Activated naive CD8-positive, alpha-beta T cell treated with anti-CD3 and anti-CD28 coated beads for 36 hours (primary cell): ENCODE data around the gene SLC25A22. TPM values are rescaled to one million over a fixed set of nuclear protein-coding genes. Genes with fewer than 3 reads are reported as not detected.
A peak's percentile ranks its signal among the peaks of the same experiment; 100 is the strongest.

Source experiments
- DNase-seq: peaks from one replicate; pipeline ENCODE4 v3.0.0; 2021
- H3K27ac Mint-ChIP-seq: one replicate; pipeline ENCODE4 v1.8.0; 2022; ENCODE audit warnings: mild to moderate bottlenecking, moderate library complexity, mixed read lengths
- H3K27me3 Mint-ChIP-seq: one replicate; pipeline ENCODE4 v1.8.0; 2022; ENCODE audit warnings: mild to moderate bottlenecking, mixed read lengths
- H3K36me3 Mint-ChIP-seq: one replicate; pipeline ENCODE4 v1.8.0; 2021; ENCODE audit warnings: mild to moderate bottlenecking, mixed read lengths
- H3K4me1 Mint-ChIP-seq: one replicate; pipeline ENCODE4 v1.8.0; 2021; ENCODE audit warnings: mixed read lengths
- H3K4me3 Mint-ChIP-seq: one replicate; pipeline ENCODE4 v1.8.0; 2022; ENCODE audit warnings: mild to moderate bottlenecking, moderate library complexity, mixed read lengths
- H3K9me3 Mint-ChIP-seq: one replicate; pipeline ENCODE4 v1.8.0; 2022; ENCODE audit warnings: mixed read lengths
- total RNA-seq, 2 experiments: library from RNA; stranded (reverse); gene quantifications; one replicate each; pipeline ENCODE4 v1.2.3, GENCODE V29; 2021

SLC25A22 gene
- total RNA-seq, 2 experiments from 2014 or later: 54.4 to 56.5 TPM

DNA sequence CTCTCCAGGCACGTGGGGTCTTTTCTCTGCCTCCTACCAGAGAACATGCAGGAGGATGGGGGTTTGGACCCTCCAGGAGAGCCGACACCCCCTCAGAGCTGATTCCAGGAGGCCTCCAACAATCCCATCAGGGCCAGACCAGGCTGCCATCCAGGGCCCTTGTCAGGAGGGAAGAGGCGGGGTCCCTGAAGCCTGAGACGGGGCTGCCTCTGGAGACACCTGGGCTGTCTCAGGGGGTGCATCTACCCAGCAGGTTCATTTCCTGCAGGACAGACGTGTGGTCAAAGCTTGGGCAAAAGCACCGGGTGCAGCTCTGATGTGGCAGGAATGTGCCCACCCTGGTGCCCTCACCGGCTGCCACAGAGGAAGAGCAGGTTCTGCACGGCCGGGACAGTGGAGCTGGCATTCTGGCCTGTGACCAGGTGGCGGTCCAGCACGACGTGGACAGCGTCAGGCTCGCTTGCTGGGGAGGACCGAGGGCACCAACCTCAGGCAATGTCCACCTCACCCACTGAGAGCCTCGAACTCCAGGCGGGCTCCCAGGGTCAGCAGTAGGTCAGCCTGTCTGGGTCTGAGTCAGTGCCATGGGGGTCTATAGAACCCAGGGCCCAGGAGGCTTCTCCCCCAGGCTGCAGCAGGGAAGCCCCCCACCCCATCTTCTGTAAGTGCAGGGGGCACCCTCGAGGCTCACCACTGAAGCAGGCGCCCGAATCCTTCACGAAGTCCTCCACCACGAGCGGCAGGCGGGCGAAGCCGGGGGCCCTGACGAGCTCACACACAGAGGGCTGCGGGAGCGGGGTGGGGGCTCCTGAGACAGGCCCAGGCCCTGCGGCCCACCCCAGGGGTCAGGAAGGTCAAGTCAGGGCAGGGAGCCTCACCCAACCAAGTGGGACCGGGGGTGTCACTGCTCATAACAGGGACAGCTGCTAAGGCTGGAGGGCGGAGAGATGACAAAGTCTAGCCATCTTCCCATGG is 27.2 kb downstream of the SLC25A22 start:
- H3K4me3 Mint-ChIP-seq: no peak overlapping the region
- no peak for DNase-seq
- peaks cover 8% of the 10 kb centered on the region for H3K36me3 Mint-ChIP-seq
- H3K9me3 Mint-ChIP-seq: no peaks in the 10 kb centered on the region
- peaks cover 12% of the 10 kb centered on the region for H3K4me1 Mint-ChIP-seq
- H3K27ac Mint-ChIP-seq: no peak overlapping the region
- H3K27me3 Mint-ChIP-seq: no peaks in the 10 kb centered on the region

DNA sequence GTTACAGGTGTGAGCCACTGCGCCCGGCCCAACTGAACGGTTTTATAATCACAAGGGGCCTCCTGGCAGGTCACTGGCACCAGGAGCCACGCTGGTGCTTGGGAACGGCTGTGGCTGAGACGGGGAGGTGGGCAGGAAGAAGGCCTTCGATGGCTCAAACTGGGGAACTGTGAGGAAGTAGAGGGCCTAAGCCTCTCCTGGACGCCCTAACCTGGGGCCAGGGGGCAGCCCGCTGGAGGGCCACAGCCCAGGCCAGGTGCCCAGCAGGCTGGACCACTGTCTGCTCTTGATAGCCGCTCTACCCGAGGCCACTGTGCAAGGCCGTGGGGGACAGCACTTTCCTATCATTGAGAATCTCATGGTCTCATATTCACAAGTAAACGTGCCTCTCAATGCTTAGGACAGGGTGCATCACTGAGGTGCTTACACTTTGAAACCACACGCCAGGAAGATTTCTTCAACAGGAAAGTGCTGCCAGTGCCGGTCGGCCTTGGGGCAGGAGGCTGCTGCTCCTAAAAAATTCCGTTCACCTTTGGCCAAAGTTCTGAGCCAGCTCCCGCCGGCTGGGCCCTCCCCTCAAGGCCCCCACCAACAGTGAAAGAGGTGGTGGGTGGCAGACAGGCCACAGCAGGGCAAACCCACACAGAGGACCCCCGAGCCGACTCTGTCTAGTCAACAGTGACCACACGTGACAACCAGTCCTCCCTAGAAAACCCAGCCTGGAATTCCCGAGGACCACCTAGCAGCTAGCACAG is 28.0 kb downstream of the SLC25A22 start:
- Mint-ChIP-seq H3K27me3 (no peaks in the 10 kb centered on the region), H3K4me1 (peaks cover 8% of the 10 kb centered on the region), H3K9me3 (no peaks in the 10 kb centered on the region), H3K4me3 (no peak overlapping the region), H3K36me3 (peaks cover 4% of the 10 kb centered on the region), H3K27ac (no peak overlapping the region)
- no peak for DNase-seq

DNA sequence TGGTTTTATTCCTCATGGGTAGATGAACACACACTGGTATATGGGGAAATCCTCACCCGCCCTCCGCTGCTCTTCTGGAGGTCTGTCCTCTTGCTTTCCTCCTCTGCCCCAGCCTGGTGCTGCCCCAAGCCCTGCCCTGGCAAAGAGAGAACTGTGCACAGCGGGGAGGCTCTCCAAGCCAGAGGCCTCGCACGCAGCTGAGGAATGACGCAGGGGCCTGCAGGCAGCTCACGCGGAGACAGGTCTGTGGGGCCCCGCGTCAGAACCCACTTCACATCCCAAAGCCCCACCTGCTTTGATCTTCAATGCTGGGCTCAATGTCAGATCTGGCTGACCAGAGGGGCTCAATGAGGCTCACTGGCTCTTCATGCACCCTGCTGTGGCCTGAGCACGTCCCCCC is 30.8 kb downstream of the SLC25A22 start:
- Mint-ChIP-seq H3K4me3 (no peak overlapping the region), H3K27ac (no peak overlapping the region), H3K27me3 (no peaks in the 10 kb centered on the region), H3K4me1 (peaks cover 4% of the 10 kb centered on the region), H3K9me3 (no peaks in the 10 kb centered on the region), H3K36me3 (peaks cover 8% of the 10 kb centered on the region)
- no peak for DNase-seq

DNA sequence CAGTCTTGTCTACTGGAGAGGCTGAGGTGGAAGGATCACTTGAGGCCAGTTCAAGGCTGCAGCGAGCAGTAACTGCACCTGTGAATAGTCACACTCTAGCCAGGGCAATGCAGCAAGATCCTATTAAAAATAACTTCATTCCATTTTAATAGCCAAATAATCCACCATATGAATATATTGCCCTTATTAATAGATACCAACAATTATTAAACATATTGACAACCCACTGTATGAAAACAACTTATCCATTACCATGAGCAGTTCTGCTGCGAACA is 31.2 kb downstream of the SLC25A22 start:
- H3K4me3 Mint-ChIP-seq: no peak overlapping the region
- no peaks in the 10 kb centered on the region for H3K9me3 Mint-ChIP-seq
- no peak for DNase-seq
- no peaks in the 10 kb centered on the region for H3K27me3 Mint-ChIP-seq
- peaks cover 8% of the 10 kb centered on the region for H3K36me3 Mint-ChIP-seq
- peaks cover 4% of the 10 kb centered on the region for H3K4me1 Mint-ChIP-seq
- no peak overlapping the region for H3K27ac Mint-ChIP-seq

DNA sequence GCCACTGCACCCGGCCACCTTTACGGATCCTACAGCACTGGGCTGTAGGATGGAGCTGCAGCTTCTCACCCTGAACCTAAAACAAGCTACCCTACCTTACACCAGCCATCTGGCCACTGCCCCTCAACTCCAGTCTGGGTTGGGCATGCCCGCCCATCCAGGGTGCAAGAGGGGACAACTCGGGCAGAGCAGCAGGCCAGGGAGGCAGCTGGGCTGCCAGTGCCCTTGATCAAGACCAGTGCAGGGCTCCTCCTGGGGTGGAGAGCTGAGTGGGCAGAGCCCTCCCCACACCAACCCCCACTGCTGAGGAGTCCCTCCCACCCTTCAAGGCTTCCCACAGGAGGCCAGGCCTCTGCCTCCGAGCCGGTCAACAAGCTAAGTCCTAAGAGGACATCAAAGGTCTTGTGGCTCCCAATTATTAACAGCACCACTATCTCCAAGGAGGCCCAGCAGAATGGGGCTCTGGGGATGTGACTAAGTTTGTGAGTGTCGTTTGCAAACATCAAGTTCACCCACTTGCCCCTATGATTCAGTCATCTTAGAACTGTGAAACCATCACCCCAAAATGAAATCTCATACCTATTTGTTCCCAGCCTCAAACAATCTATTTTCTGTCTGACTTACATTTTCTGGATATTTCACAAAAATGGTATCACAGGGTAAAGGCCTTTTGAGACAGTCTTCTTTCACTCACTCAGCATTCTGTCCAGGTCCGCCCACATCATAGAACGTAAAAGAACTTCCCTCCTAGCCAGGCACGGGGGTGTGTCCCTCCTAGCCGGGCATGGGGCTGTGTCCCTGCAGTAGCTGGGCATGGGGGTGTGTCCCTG is 31.8 kb downstream of the SLC25A22 start:
- Mint-ChIP-seq H3K4me1 (peaks cover 4% of the 10 kb centered on the region), H3K27ac (no peak overlapping the region), H3K27me3 (no peaks in the 10 kb centered on the region), H3K36me3 (peaks cover 8% of the 10 kb centered on the region), H3K4me3 (no peak overlapping the region), H3K9me3 (no peaks in the 10 kb centered on the region)
- DNase-seq: no peak

DNA sequence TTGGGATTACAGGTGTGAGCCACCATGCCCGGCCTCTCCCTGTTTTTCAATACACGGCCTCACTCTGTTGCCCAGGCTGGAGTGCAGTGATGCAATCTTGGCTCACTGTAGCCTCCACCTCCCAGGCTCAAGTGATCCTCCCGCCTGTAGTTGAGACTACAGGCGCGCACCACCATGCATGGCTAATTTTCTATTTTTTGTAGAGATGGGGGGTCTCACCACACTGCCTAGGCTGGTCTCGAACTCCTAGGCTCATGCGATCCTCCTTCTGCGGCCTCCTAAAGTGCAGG is 32.3 kb downstream of the SLC25A22 start:
- Mint-ChIP-seq H3K4me1 (peaks cover 4% of the 10 kb centered on the region), H3K4me3 (no peak overlapping the region), H3K27me3 (no peaks in the 10 kb centered on the region), H3K27ac (no peak overlapping the region), H3K36me3 (peaks cover 8% of the 10 kb centered on the region), H3K9me3 (no peaks in the 10 kb centered on the region)
- no peak for DNase-seq

DNA sequence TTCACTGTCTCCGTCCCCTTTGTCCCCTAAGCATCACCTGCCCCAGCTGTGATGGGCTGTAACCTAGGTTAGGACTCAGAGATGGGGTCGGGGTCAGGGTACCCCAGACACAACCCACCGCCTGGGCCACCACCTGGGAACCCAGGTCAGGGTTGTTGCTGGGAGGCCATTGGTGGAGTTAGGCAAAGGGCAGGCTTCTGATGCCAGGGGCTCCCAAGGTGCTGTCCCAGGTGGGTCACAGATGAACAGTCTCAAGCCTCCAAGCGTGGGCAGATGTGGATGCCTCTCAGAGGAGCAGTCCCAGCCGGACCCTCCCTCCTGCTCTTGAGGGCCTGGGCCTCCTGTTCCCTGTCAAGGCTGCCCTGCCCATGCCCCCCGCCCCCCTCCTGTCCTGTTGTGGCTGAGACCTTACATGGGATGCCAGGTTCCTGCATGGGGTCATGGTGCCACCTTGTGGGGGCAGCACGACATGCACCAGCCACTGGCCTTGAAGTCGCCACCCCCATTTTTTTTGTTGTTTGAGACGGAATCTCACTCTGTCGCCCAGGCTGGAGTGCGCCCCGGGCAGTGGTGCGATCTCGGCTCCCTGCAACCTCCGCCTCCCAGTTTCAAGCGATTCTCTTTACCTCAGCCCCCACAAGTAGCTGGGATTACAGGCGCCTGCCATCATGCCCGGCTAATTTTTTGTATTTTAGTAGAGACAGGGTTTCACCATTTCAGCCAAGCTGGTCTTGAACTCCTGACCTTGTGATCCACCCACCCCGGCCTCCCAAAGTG is 32.9 kb downstream of the SLC25A22 start:
- Mint-ChIP-seq H3K9me3 (no peaks in the 10 kb centered on the region), H3K4me3 (no peak overlapping the region), H3K27ac (no peak overlapping the region), H3K36me3 (peaks cover 8% of the 10 kb centered on the region), H3K27me3 (no peaks in the 10 kb centered on the region), H3K4me1 (peaks cover 5% of the 10 kb centered on the region)
- DNase-seq: peak; percentile 56

DNA sequence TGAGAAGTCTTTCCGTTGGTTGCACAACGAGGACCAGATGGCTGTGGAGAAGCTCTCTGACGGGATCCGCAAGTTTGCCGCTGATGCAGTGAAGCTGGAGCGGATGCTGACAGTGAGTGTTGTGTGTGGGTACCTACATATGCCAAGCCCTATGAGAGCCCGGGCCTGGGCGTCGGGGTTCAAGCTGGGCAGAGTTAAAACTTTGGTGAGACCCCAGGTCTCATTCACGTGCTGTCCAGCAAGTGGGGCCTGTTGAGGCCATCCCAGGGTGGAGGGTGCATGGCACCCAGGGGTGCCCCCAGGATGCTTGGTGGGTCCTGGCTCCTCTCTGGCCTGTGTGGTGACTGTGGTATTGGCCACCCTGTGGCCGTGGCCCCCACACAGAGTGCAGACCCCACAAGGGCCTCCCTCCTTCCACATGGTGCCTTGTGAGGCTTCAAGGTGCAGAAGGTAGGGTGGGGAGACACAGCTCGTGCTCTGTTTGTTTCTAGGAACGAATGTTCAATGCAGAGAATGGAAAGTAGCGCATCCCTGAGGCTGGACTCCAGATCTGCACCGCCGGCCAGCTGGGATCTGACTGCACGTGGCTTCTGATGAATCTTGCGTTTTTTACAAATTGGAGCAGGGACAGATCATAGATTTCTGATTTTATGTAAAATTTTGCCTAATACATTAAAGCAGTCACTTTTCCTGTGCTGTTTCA is 33.6 kb downstream of the SLC25A22 start:
- Mint-ChIP-seq H3K36me3 (peaks cover 8% of the 10 kb centered on the region), H3K4me1 (peaks cover 10% of the 10 kb centered on the region), H3K27me3 (no peaks in the 10 kb centered on the region), H3K27ac (peak overlapping the region; percentile 29), H3K9me3 (no peaks in the 10 kb centered on the region), H3K4me3 (no peak overlapping the region)
- no peak for DNase-seq

DNA sequence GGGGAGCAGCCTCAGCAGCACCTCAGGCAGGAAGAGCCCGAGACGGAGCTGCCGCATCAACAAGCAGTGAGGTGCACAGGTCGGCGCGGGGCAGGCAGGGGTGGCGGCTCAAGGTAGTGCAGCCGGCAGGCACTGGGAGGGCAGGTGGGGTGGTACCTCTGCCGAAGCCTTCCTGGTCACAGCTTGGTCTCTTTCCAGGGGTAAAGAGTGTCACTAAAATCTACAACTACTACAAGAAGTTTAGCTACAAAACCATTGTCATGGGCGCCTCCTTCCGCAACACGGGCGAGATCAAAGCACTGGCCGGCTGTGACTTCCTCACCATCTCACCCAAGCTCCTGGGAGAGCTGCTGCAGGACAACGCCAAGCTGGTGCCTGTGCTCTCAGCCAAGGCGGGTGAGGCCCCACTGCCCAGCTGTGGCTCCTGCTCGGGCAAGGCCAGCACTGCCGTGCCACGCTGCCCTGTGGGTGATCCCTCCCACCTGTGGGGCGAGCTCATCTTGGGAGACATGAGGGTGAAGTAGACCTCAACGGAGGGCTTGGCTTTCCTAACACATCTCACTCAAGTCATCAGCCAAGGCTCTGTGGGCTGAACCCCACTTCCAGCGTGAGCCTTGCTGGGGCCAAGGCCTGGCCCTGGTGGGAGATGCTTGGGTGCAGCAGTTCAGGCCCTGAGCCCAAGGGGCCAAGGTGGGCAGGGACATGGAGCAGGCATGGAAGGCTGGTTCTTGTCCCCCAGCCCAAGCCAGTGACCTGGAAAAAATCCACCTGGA is 34.3 kb downstream of the SLC25A22 start:
- peaks cover 7% of the 10 kb centered on the region for H3K36me3 Mint-ChIP-seq
- H3K4me3 Mint-ChIP-seq: no peak overlapping the region
- peak overlapping the region; percentile 51 for H3K27ac Mint-ChIP-seq
- no peak for DNase-seq
- H3K4me1 Mint-ChIP-seq: peaks cover 10% of the 10 kb centered on the region
- no peaks in the 10 kb centered on the region for H3K27me3 Mint-ChIP-seq
- H3K9me3 Mint-ChIP-seq: no peaks in the 10 kb centered on the region

DNA sequence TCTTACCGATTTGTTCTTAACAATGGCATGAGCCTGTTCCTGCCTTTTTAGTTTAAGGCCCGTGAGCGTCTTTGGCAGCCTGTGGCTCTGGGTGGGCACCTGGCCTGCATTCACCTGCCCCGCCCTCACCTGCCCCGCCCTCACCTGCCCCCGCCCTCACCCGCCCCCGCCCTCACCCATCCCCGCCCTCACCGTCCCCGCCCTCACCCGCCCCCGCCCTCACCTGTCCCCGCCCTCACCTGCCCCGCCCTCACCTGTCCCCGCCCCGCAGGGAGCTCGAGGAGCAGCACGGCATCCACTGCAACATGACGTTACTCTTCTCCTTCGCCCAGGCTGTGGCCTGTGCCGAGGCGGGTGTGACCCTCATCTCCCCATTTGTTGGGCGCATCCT is 35.0 kb downstream of the SLC25A22 start:
- H3K9me3 Mint-ChIP-seq: no peaks in the 10 kb centered on the region
- peak overlapping the region; percentile 51 for H3K27ac Mint-ChIP-seq
- peaks cover 8% of the 10 kb centered on the region for H3K36me3 Mint-ChIP-seq
- peaks cover 10% of the 10 kb centered on the region for H3K4me1 Mint-ChIP-seq
- H3K4me3 Mint-ChIP-seq: no peak overlapping the region
- DNase-seq: no peak
- H3K27me3 Mint-ChIP-seq: no peaks in the 10 kb centered on the region

DNA sequence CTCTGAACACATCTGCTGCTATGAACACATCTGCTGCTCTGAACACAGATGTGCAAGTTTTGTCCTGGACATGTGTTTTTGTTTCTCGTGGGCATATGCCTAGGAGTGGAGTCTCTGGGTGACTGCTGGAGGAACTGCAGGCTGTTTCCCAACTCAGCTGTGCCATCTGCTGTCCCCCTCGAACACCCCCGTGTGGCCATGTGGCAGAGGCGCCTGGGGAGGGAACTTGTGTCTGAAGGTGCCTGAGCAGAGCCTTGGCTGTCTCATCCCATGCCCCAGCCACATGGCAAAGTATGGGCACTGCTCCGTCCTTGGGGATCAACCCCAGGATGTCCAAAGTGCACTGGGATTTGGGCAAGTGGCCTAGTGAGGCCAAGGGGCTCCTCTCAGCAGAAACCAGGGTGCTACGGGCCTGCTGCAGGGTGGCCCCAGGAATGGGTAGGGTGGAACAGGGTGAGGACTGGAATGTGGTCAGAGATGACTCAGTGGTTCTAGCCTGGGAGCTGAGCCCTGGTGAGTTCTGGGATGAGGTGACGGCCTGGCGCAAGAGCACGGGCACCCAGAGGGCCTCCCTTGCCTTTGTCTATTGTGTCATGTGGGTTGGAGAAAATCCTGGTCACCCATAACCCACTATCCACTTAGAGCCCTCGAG is 35.5 kb downstream of the SLC25A22 start:
- Mint-ChIP-seq H3K4me3 (no peak overlapping the region), H3K27me3 (no peaks in the 10 kb centered on the region), H3K27ac (no peak overlapping the region), H3K4me1 (peaks cover 10% of the 10 kb centered on the region), H3K9me3 (no peaks in the 10 kb centered on the region), H3K36me3 (peaks cover 10% of the 10 kb centered on the region)
- DNase-seq: no peak

DNA sequence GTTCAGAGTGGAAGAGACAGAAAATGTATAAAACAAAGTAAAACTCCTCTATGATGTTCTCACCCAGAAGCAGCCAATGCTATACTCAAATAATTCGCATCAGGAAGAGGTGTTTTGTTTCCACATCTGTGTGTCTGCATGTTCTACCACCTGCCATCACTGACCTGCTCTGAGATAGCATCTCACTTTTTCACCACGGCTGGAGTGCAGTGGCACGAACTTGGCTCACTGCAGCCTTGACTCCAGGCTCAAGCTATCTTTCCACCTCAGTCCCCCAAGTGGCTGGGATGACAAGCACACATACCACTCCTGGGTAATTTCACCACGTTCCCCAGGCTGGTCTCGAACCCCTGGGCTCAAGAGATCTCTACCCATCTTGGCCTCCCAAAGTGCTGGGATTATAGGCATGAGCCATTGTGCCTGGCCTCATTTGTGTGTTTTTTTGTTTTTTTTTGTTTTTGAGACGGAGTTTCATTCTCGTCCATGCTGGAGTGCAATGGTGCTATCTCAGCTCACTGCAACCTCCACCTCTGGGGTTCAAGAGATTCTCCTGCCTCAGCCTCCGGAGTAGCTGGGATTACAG is 36.5 kb downstream of the SLC25A22 start:
- H3K4me1 Mint-ChIP-seq: peaks cover 10% of the 10 kb centered on the region
- H3K27ac Mint-ChIP-seq: no peak overlapping the region
- H3K27me3 Mint-ChIP-seq: no peaks in the 10 kb centered on the region
- H3K9me3 Mint-ChIP-seq: no peaks in the 10 kb centered on the region
- peaks cover 15% of the 10 kb centered on the region for H3K36me3 Mint-ChIP-seq
- no peak overlapping the region for H3K4me3 Mint-ChIP-seq
- no peak for DNase-seq

DNA sequence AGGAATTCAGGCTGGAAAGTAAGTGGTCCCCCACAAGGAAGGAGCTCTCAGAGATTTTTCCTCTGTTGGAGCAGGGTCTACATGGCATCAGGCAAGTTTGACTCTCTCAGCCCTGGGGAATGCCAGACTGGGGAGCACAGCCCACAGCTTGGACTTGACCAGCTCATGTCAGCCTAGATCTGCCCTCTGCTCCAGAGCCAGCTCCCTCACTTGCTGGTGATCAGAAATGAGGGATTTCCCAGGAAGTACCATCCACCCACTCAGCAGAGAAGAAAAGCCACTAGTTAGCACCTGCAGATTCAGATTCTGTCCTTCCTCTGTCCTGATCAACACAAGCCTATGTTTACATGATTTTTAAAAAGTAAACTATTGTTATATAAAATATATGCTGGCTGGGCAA is 37.8 kb downstream of the SLC25A22 start:
- Mint-ChIP-seq H3K36me3 (peaks cover 14% of the 10 kb centered on the region), H3K27me3 (no peaks in the 10 kb centered on the region), H3K4me1 (peaks cover 6% of the 10 kb centered on the region), H3K9me3 (no peaks in the 10 kb centered on the region), H3K27ac (peak overlapping the region; percentile 58), H3K4me3 (no peak overlapping the region)
- no peak for DNase-seq
